ENCODE measurements around the gene SRM.
"Not testable (repeated sequence)": the region's sequence is repeated elsewhere in the genome, so short reads cannot be mapped to it uniquely, and the experiment has no call there.

The SRM gene

DNA sequence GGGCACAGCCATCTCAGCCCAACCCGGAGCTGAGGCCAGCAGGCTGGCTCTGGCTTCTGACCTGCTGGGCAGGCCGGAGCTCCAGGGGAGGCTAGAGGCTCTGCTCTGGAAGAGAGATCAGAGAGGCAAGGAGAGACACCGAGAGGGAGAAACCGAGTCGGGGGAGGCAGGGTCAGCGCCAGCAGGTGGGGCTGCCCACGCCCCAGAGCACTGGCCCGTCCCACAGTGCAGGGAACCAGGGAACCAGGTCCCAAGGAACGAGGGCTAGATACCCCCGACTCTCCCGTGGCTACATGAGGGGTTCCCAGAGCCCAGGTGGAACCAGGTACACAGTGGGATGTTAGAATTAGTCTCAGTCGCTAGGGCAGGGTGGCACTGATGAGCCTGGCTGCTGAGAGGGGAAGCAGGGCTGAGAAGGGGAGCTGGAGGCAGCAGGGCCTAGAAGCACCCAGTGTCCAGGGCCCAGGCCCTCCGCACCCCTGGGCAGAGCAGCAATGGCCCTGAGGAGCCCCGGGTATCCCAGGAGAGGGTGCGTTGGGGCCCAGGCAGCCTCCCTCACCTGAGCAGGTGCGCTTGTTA lies 14.9 kb downstream of the SRM start:
- no peak for DNase-seq (ENCODE audit: low read depth)

DNA sequence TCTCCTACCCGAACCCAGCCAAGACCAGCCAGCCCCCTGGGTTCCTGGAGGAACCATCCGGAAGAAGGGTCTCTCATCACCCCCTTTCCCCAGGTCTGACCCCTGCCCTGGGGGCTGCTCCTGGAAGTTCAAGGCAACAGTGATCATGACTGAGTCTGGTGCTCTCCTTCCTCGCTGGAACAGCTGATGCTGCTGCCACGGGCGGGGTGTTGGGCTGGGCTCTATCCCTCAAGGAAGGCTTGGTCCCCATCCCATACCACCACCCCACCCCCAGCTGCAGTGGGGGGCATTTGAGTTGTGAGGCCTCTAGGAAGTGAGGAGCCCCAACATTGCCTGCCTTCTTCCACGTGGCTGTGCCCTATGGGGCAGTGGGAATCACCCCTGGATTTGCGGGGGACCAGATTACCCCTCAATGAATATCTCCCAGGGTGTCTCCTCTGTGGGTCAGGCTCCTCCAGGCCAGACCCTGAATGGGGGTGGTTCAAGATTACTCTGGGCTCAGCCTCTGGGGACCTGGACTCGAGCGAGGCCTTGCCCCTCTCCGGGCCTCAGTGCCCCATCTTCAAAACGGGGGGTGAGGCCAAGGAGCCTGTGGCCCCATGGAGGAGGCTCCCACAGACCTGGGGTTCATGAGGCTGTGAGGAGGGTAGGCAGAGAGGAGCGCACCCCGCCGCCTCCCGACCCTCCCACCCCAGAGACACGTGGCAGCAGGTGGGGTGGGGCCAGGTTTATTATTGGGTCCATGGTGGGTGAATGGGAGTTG lies 15.6 kb downstream of the SRM start:
- DNase-seq (ENCODE audit: low read depth): no peak

DNA sequence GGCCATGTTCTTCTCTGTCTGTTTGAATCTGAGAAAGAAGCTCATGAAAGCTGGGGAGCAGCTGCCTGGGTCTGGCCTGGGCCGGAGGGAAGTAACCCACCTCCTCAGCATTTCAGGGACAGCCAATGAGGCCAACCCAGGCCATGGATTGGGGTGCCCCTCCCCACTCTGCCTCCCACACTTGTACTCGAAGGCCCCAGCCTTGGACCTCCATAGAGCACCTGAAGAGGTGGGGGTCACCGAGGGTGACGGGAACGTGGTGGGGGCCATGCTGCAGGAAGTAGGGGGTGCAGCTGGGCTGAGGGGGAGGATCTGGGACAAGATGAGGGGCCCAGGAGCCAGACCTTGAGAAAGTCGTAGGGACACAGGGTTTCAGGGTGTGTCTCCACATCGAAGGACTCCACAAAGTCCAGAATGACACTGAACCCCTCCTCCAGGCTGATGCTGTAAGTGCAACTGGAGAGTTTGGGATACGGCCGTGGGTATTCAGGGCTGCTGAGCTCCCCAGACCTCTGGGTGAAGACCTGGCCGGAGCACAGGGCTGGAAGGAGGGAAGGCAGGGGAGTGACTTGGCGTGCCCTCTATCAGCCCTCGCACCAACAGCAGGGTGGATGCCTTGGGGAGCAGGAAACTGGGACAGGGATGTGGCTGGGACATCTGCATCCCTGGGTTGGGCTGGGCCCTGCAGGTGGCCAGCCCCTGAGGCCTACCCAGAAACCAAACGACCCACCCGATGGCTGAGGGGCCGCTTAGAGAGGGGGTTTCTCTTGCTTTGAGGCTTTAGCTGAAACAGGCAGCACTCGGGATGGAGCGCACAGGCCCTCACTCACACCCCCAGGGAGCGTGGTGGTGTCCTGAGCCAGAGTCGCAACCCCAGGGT lies 16.6 kb downstream of the SRM start:
- no peak for DNase-seq (ENCODE audit: low read depth)

DNA sequence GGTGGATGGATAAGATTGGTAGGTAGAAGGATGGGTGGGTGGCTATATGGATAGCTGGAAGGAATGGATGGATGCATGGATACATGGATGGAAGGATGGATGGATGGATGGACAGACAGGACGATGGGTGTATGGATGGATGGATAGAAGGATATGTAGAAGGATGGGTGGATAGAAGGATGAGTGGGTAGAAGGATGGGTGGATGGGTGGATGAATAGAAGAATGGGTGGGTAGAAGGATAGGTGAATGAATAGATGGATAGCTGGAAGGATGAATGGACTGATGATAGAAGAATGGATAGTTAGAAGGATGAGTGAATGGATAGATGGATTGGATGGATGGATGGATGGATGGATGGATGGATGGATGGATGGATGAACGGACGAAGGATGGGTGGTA lies 17.8 kb downstream of the SRM start:
- DNase-seq (ENCODE audit: low read depth): no peak

DNA sequence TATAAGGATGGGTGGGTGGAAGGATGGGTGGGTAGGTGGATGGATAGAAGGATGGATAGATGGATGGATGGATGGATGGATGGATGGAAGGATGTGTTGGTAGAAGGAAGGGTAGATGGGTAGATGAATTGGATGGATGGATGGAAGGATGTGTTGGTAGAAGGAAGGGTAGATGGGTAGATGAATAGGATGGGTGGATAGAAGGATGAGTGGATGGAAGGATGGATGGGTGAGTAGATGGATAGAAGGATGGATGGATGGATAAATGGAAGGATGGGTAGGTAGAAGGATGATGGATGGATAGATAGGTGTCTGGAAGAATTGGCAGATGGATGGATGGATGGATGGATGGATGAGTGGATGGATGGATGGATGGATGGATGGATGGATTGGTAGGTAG lies 18.8 kb downstream of the SRM start:
- DNase-seq (ENCODE audit: low read depth): no peak

DNA sequence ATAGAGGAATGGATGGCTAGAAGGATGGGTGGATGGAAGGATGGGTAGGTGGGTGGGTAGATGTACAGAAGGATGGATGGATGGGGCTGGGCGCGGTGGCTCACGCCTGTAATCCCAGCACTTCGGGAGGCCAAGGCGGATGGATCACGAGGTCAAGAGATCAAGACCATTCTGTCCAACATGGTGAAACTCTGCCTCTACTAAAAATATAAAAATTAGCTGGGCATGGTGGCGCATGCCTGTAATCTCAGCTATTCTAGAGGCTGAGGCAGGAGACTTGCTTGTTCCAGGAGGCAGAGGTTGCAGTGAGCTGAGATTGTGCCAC lies 19.8 kb downstream of the SRM start:
- not testable (repeated sequence) for DNase-seq (ENCODE audit: low read depth)

DNA sequence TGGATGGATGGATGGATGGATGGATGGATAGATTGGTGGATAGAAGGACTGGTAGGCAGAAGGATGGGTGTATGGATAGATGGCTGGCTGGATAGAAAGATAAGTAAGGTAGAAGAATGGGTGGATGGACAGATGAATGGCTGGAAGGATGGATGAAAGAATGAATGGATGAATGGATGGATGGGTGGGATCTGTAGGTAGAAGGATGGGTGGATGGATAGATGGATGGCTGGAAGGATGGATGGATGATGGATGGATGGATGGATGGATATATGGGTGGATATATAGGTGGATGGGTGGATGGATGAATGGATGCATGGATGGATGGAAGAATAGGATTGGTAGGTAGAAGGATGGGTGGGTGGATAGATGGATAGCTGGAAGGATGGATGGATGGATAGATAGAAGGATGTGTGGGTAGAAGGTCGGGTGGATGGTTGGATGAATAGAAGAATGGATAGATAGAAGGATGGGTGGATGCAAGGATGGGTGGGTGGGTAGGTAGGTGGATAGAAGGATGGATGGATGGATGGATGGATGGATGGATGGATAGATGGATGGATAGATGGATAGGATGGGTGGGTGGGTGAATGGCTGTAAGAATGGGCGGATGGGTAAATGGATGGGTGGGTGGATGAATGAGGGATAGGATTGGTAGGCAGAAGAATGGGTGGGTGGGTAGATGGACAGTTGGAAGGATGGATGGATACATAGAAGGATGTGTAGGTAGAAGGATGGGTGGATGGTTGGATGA lies 20.3 kb downstream of the SRM start:
- no peak for DNase-seq (ENCODE audit: low read depth)

DNA sequence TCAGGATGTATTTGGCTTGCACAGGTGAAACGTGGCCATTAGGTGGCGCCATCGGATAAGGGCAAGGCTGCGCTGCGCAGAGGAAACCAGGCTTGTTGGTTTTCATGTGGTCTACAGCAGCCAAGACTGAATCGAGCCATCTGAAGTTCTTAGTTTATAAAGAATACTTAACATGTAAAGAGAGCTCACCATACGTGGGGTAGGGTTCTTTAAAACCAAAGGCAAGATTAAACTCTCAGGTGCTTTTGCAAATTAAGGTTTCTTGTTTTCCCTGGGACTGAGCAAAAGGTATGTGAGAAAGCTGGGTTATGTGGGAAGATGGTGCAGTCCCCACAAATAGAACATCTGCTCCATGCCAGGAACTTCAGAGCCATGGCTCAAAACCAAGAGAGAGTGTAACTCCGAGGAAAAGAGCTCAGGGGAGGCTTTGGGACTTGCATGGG lies 22.1 kb downstream of the SRM start:
- peak; percentile 64 for DNase-seq (ENCODE audit: low read depth)

DNA sequence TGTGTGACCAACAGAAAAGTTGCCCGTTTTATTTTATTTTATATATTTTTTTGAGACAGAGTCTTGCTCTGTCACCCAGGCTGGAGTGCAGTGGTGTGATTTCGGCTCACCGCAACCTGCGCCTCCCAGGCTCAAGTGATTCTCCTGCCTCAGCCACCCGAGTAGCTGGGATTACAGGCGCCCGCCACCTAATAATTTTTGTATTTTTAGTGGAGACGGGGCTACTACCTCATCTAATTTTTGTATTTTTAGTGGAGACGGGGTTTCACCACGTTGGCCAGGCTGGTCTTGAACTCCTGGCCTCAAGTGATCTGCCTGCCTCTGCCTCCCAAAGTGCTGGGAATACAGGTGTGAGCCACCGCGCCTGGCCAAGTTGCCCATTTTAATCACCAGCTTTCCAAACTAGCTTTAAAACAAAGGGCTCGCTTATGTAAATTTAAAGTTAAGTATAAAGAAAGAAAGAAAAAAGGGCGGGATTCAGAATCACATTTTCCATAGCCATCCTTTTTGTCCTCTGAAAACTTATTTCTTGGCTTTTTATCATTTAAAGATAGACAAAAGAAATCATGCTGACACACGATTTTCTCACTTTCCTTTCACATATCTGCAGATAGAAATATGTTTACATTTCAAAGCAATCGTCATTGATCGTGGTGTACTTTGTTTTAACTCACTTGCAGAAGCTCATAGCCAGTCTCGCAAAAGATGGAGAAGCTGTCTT lies 22.6 kb downstream of the SRM start:
- DNase-seq (ENCODE audit: low read depth): not testable (repeated sequence)

DNA sequence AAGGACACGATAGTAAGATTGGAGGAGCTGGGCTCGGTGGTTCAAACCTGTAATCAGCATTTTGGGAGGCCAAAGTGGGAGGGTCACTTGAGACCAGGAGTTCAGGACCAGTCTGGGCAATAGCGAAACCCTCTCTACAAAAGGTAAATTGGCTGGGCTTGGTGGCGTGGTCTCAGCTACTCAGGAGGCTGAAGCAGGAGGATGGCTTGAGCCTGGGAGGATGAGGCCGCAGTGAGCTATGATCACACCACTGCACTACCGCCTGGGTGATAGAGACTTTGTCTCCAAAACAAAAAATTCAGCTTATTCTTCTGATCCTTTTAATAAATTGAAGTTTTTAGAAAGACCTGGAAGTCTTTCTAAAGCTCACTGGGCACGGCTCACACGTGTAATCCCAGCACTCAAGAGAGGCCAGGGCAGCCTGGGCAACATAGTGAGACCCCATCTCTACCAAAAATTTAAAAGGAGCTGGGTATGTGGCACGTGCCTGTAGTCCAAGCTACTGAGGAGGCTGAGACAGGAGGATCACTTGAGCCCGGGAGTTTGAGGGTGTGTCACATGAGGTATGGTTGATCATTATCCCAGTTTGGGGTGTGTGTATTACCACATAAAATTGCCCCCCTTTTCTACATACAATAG lies 28.1 kb downstream of the SRM start:
- DNase-seq (ENCODE audit: low read depth): no peak

DNA sequence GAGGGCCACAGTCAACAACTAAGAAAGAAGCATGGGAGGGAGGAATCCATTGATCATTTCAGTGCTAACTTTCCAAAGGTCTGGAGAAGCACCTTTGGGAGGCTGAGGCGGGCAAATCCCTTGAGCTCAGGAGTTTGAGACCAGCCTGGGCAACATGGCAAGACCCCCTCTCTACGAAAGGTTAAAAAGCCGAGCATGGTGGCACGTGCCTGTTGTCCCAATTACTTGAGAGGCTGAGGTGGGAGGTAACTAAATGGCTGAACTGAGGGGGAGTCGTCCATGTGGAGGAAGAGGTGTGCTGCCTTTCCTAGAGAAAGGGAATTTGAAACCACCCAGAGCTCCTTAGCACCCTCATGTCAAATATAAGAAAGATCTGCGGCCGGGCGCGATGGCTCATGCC lies 29.0 kb downstream of the SRM start:
- no peak for DNase-seq (ENCODE audit: low read depth)

DNA sequence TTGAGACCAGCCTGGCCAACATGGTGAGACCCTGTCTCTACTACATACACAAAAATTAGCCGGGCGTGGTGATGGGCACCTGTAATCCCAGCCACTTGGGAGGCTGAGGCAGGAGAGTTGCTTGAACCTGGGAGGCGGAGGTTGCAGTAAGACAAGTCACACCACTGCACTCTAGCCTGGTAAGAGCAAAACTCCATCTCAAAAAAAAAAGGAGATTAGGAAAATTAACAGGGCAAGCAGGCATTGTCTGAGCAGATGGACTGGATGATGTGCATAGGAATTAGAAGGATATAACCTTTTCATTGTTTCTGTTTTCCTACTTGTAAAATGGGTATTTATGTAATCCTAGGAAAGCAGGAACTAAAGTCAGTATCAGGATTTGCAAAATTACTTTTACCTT lies 31.8 kb downstream of the SRM start:
- no peak for DNase-seq (ENCODE audit: low read depth)

DNA sequence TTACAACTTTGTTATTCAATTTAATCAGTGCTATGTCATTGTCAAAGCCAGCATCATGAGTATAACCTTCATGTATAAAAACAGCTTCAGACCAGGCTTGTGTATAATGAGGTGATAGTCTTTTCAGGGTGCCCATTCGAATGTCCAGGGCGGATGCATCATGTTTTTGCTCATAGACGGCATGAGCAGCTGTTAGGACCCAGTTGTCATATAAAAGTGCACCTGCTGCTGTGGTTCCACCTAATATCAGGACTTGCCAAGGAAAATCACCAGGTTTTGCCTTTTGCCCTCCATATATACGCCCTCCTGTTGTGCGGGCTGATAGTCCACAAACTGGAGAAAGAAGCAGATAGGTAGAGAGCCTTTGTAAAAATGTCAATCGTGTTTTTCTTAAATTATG lies 32.5 kb downstream of the SRM start:
- no peak for DNase-seq (ENCODE audit: low read depth)

DNA sequence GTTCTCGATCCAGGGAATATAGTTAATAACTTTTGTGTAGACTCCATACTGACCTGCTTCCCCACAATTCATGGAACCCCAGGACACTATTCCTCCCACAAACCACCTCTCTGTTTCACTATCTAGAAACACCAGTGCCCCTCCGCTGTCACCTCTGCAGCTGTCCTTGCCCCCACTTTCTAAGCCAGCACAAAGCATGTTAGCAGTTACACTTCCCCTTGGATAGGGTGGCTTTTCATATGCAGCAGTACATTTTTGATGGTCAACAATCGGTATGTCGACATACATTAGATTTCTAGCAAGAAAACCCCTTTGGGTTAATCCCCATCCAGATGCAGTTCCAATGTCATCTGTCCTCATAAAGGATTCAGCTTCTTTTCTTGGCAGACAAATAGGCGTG lies 32.9 kb downstream of the SRM start:
- no peak for DNase-seq (ENCODE audit: low read depth)

DNA sequence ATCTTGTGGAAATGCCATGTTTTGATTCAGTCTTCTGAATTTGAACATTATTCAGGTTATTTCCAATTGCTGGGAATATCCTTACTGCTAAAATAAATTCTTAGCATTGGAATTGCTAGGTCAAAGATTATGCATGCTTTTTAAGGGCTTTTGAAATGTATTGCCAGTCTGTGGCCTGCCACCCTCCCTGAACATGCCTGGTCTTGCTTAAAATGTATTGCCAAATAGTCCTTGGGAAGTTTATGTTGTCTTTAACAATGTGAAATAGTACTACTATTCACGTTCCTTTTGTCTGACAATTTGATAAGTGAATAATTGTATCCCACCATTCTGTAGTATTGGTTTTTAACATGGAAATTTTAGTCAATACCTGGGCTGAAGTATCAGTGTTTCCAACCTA lies 33.8 kb downstream of the SRM start:
- no peak for DNase-seq (ENCODE audit: low read depth)

DNA sequence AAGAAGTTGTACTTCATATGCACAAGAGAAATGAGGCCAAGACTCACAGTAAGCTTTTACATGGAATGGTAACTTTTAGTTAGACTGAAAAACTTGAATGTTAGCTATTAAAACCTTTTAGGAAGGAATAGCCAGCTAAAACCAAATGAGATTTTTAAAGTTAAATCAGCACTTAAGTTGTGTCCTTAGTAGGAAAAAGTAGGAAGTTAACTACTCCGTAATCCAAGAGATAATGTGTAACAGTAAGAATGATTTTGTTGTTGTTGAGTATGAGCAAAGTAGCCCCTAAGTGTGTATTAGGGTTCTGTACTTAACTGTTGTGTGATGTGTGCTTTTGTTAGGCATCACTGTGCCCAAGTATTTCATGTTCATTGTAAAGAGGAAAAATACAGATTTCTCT lies 34.2 kb downstream of the SRM start:
- no peak for DNase-seq (ENCODE audit: low read depth)

DNA sequence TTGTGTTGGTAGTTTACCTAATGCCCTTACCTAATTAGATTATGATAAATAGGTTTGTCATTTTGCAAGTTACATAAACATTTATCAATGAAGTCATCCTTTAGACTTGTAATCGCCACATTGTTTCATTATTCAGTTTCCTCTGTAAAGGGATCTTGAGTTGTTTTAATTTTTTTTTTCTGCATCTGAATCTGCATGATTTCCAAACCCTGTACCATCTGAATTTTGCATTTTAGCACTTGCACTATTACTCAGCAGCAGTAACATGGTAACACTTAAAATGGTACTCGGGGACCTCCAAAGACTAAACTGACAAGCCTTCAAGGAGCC lies 35.0 kb downstream of the SRM start:
- DNase-seq (ENCODE audit: low read depth): no peak

DNA sequence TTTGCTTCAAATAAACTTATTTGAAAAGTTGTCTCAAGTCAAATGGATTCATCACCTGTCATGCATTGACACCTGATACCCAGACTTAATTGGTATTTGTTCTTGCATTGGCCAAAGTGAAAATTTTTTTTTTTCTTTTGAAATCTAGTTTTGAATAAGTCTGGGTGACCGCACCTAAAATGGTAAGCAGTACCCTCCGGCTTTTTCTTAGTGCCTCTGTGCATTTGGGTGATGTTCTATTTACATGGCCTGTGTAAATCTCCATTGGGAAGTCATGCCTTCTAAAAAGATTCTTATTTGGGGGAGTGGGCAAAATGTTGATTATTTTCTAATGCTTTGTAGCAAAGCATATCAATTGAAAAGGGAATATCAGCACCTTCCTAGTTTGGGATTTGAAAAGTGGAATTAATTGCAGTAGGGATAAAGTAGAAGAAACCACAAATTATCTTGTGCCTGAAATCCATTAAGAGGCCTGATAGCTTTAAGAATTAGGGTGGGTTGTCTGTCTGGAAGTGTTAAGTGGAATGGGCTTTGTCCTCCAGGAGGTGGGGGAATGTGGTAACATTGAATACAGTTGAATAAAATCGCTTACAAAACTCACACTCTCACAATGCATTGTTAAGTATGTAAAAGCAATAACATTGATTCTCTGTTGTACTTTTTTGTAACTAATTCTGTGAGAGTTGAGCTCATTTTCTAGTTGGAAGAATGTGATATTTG lies 35.5 kb downstream of the SRM start:
- no peak for DNase-seq (ENCODE audit: low read depth)

DNA sequence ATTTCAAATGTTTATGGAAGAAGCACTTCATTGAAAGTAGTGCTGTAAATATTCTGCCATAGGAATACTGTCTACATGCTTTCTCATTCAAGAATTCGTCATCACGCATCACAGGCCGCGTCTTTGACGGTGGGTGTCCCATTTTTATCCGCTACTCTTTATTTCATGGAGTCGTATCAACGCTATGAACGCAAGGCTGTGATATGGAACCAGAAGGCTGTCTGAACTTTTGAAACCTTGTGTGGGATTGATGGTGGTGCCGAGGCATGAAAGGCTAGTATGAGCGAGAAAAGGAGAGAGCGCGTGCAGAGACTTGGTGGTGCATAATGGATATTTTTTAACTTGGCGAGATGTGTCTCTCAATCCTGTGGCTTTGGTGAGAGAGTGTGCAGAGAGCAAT lies 36.6 kb downstream of the SRM start:
- DNase-seq (ENCODE audit: low read depth): no peak

DNA sequence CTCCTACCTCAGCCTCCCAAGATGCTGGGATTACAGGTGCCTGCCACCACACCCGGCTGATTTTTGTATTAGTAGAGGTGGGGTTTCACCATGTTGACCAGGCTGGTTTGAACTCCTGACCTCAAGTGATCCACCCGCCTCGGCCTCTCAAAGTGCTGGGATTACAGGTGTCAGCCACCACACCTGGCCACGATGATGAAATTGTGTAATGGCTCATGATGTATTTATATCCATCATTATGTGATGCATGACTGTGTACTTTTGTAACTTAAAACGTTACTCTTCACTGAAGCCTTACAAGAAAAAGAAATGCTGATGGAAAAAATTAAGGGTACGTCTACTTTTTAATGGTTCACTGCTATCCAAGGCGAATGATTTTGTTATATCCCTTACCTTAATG lies 39.8 kb downstream of the SRM start:
- no peak for DNase-seq (ENCODE audit: low read depth)

DNA sequence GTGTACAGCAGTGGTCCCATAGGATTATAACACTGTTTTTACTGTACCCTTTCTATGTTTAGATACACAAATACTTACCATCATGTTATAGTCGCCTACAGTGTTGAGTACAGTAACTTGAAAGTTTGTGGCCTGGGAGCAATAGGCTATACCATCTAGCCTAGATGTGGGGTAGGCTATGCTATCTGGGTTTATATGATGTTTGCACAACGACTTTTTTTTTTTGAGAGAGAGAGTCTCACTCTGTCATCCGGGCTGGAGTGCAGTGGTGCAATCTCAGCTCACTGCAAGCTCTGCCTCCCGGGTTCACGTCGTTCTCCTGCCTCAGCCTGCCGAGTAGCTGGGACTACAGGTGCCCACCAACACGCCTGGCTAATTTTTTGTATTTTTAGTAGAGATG lies 40.5 kb downstream of the SRM start:
- DNase-seq (ENCODE audit: low read depth): not testable (repeated sequence)
